ENCODE results near the gene JADE2. TPM values are rescaled to one million over a fixed set of nuclear protein-coding genes. Genes with fewer than 3 reads are reported as not detected.

JADE2 gene
- total RNA-seq, 2 donors from 2014 or later = 24.1 to 33.3 TPM

DNA sequence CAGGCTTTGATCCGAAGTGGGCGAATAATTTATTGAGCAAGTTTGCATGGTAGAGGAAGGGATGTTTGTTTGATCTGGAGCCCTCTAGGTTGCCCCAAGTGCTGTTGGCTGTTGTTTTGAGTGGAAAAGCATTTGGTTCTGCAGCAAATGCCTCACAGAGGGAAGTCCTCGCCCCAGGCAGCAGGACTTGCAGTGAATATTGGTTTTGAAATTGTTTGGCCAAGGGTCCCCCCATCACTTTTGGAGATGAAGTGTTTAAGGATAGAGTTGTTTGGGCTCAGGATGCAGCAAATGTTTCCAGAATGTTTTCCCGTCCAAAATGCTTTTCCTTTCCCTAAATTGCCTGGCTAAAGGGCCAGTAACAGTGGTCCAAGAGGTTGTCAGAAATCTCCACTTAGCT lies 3.1 kb downstream of the JADE2 start:
- no peaks in the 10 kb centered on the region for H3K9me3 ChIP-seq
- no peak for DNase-seq
- intact Hi-C loops (cut with DNase I) = loop anchor here (5.0 to 10.0 kb wide), 3 partner anchors 49 to 154 kb away; partner anchors contain the start of genes CDKN2AIPNL and UBE2B
- H3K27ac ChIP-seq = no peak overlapping the region
- H3K4me3 ChIP-seq = no peak overlapping the region
- TF ChIP-seq, protein P1, sequence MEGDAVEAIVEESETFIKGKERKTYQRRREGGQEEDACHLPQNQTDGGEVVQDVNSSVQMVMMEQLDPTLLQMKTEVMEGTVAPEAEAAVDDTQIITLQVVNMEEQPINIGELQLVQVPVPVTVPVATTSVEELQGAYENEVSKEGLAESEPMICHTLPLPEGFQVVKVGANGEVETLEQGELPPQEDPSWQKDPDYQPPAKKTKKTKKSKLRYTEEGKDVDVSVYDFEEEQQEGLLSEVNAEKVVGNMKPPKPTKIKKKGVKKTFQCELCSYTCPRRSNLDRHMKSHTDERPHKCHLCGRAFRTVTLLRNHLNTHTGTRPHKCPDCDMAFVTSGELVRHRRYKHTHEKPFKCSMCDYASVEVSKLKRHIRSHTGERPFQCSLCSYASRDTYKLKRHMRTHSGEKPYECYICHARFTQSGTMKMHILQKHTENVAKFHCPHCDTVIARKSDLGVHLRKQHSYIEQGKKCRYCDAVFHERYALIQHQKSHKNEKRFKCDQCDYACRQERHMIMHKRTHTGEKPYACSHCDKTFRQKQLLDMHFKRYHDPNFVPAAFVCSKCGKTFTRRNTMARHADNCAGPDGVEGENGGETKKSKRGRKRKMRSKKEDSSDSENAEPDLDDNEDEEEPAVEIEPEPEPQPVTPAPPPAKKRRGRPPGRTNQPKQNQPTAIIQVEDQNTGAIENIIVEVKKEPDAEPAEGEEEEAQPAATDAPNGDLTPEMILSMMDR (IDR thresholded peaks at IDR 0.05) = no peak
- H3K9ac ChIP-seq (ENCODE audit: low read depth in 2 of 2, low read length in 2 of 2) = peak overlapping the region in 1 of 2 donors; percentile 96
- H3K27me3 ChIP-seq = no peaks in the 10 kb centered on the region
- peaks cover 11% of the 10 kb centered on the region for H3K4me1 ChIP-seq
- no peaks in the 10 kb centered on the region for H3K36me3 ChIP-seq

DNA sequence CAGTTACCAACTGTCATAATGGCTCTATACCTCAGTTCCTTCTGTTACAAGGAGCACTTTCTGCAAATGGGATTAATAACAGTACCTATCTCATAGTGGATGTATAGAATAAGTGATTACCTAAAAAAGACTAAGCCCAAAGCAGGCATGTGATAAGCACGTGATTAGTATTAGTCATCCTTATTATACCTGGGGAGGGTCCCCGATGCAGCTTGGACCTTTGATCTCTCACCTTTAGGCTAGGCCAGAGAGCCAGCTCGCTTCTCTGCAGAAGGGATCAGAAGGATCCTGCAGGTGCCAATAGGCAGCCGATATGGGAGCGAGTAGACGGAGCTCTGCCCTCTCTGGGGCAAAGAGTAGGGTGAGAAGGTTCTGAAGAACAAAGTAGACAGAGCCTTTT lies 4.0 kb downstream of the JADE2 start:
- intact Hi-C loops (cut with DNase I) = loop anchor here (5.0 to 10.0 kb wide), 3 partner anchors 48 to 155 kb away; partner anchors contain the start of genes CDKN2AIPNL and UBE2B
- Histone ChIP-seq H3K9ac (ENCODE audit: low read depth in 2 of 2, low read length in 2 of 2) (no peak overlapping the region), H3K27ac (no peak overlapping the region), H3K27me3 (no peaks in the 10 kb centered on the region), H3K4me3 (no peak overlapping the region), H3K9me3 (no peaks in the 10 kb centered on the region), H3K4me1 (peaks cover 11% of the 10 kb centered on the region), H3K36me3 (no peaks in the 10 kb centered on the region)
- TF ChIP-seq, protein P1 (IDR thresholded peaks at IDR 0.05) = no peak
- no peak for DNase-seq

DNA sequence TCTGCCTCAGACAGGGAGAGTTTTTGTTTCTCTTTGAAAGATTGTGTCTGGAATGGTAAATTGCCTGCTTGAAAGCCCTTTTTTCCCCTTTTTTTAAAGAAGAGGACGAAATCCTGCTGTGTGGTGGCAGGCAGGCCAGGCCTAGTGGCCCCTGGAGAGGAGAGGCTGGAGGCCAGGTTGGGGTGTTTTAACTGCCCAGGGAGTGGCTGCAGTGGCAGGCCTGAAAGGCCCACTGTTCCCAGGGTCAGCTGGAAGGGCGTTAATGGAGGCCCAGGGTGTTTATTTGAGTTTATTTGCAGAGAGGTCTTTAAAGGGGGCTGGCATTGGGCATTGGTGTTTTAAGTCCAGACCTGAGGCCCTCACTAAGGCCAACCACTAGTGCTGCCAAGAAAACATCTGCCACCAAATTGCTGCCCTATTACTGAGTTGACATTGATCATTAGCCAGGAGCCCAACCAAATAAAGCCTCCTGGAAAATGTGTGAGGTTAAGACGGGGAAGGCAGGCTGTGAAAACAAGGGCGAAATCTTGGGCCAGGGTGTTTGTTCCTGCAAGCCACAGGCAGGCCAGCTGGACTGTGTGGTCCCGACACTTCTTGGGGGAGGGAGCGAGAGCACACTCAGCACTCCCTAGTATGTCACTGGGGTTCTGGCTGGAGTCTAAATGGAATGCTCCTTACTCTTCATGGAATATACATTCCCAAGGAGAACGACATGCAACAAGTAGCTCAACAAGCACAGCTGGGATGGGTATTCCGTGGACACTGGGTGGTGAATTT lies 5.0 kb downstream of the JADE2 start:
- intact Hi-C loops (cut with DNase I) = no loop called here
- Histone ChIP-seq H3K27ac (no peak overlapping the region), H3K4me1 (peaks cover 11% of the 10 kb centered on the region), H3K9ac (ENCODE audit: low read depth in 2 of 2, low read length in 2 of 2) (no peak overlapping the region), H3K9me3 (no peaks in the 10 kb centered on the region), H3K4me3 (no peak overlapping the region), H3K36me3 (no peaks in the 10 kb centered on the region), H3K27me3 (no peaks in the 10 kb centered on the region)
- TF ChIP-seq, protein P1 (IDR thresholded peaks at IDR 0.05) = no peak
- DNase-seq = no peak

DNA sequence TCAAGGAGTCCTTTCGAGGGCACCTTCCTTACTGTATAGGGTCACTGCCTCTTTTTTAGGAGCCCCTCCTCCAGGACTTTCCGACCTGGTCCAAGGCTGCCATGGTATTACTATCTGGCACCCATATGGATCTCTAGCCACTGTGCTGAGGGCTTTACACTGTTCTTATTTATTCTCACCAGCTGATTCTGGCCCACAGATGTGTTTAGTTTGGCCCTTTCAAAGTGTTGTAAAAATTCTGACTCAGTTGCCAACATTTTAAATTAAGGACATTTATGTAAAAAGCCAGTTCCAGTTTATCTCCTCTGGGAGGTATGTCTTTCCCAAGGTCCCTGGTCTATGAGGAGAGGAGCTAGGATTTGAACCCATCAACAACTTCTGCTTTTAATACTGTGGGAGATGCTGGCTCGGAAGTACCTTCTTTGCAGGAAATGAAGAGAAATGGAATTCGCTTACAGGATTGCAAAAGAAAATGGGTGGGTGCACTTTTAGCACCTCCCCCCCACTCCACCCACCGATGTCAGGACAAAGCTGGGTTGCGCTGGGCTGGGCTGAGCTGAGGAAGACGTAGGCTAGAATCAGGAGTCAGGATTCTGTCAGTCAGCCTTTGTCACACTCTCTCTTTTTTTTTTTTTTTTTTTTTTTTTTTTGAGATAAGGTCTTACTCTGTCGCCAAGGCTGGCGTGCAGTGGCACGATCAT lies 7.8 kb downstream of the JADE2 start:
- TF ChIP-seq, protein P1 (IDR thresholded peaks at IDR 0.05) = no peak
- no peaks in the 10 kb centered on the region for H3K9me3 ChIP-seq
- no peak overlapping the region for H3K27ac ChIP-seq
- peaks cover 10% of the 10 kb centered on the region for H3K36me3 ChIP-seq
- peak; percentile 36 for DNase-seq
- intact Hi-C loops (cut with DNase I) = no loop called here
- no peaks in the 10 kb centered on the region for H3K27me3 ChIP-seq
- peaks cover 5% of the 10 kb centered on the region for H3K4me1 ChIP-seq
- no peak overlapping the region for H3K4me3 ChIP-seq
- H3K9ac ChIP-seq (ENCODE audit: low read depth in 2 of 2, low read length in 2 of 2) = no peak overlapping the region

DNA sequence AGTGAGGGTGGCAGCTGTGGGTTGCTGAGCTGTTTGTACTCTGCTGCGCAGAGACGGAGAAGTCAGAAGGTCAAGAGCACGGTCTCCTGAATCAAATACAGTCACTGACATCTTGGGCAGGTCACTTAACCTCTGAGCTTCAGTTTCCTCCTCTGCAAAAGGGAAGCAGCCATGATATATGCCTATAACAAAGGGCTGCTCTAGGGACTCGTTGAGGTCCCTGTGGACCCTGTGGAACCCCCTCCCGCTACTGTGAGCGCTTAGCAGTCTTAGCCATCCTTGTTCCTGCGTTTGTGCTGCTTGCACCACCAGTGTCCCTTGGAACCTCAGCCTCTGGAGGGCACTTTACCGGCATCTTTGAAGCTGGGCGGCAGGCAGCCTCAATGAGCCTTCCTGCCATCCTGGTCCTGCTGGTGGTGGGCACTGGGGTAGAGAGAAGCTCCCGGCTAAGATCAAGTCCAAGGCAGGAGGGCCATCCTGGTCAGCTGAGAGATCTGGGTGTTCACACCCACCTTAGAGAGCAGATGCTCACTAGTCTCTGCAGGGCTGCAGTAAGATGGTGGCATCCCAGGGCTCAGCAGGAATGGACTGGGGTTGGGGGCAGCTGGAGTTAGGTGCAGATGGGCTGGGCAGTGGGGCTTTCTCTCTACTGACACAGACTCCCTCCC lies 8.7 kb downstream of the JADE2 start:
- intact Hi-C loops (cut with DNase I) = no loop called here
- H3K36me3 ChIP-seq = peaks cover 12% of the 10 kb centered on the region
- H3K9ac ChIP-seq (ENCODE audit: low read depth in 2 of 2, low read length in 2 of 2) = no peak overlapping the region
- DNase-seq = no peak
- no peaks in the 10 kb centered on the region for H3K9me3 ChIP-seq
- H3K27me3 ChIP-seq = no peaks in the 10 kb centered on the region
- TF ChIP-seq, protein P1 (IDR thresholded peaks at IDR 0.05) = no peak
- peaks cover 4% of the 10 kb centered on the region for H3K4me1 ChIP-seq
- H3K27ac ChIP-seq = no peak overlapping the region
- H3K4me3 ChIP-seq = no peak overlapping the region
